ENCODE measurements around the gene GMFB. TPM values are rescaled to one million over a fixed set of nuclear protein-coding genes. Genes with fewer than 3 reads are reported as not detected.

GMFB gene
- total and polyA plus RNA-seq, 10 of the 15 experiments (the other 5 are each of a cell fraction or from before 2014, with no cell fraction given), result 29.3 to 71.0 (median 50.8) TPM

GRCh38 chr14:54532111-54533012 lies 43.6 kb upstream of the GMFB start (continued):
- TF ChIP-seq ZBTB40 (IDR thresholded peaks at IDR 0.05; ENCODE audit: borderline replicate concordance) (peak; percentile 92), TCF3 (IDR thresholded peaks at IDR 0.05; ENCODE audit: borderline replicate concordance, insufficient read depth, low read depth, low read length) (no peak), PRDM15 (CRISPR knock-in tag; IDR thresholded peaks at IDR 0.05) (no peak), STAT1 (conservative IDR thresholded peaks at IDR 0.05) (no peak), IRF5 (IDR thresholded peaks at IDR 0.05; ENCODE audit: borderline replicate concordance) (no peak), BCLAF1 (IDR thresholded peaks at IDR 0.05) (no peak), SMAD5 (IDR thresholded peaks at IDR 0.05; ENCODE audit: low read depth) (no peak), POLR2AphosphoS2 (IDR thresholded peaks at IDR 0.05; ENCODE audit: low read depth, low read length) (no peak), TBL1XR1 (IDR thresholded peaks at IDR 0.05; ENCODE audit: low read depth, low read length) (no peak), FOXK2 (IDR thresholded peaks at IDR 0.05) (no peak), CEBPZ (IDR thresholded peaks at IDR 0.05; ENCODE audit: low read depth, low read length) (no peak), ZNF622 (IDR thresholded peaks at IDR 0.05) (no peak)
